AG04450 (cell line): ENCODE measurements around the gene EPN1. TPM values are rescaled to one million over a fixed set of nuclear protein-coding genes. Genes with fewer than 3 reads are reported as not detected.

Source experiments
- CTCF ChIA-PET: fragments of 300-600, 350-600 bp; formaldehyde crosslinking; extraction: SDS; loops from one replicate; lab custom pipeline; 2022; ENCODE audit warnings: antibody characterized with exemption, inconsistent platforms; lab: Charles Lee
- POLR2A ChIA-PET: fragments of 350-600 bp; formaldehyde crosslinking; extraction: SDS; loops from one replicate; lab custom pipeline; 2021; ENCODE audit warnings: antibody characterized with exemption, inconsistent platforms; lab: Yijun Ruan, JAX
- DNase-seq: peaks from one replicate; pipeline ENCODE4 v3.0.0-alpha.2; 2011; ENCODE audit warnings: low read depth, low spot score
- H3K27ac ChIP-seq: one replicate; pipeline ENCODE4 v1.5.1; 2012; ENCODE audit warnings: low read depth, low read length, control low read depth
- H3K27me3 ChIP-seq: one replicate; pipeline ENCODE4 v1.6.0; 2012; ENCODE audit warnings: low read length; ENCODE audit not compliant: control insufficient read depth, insufficient read depth
- H3K4me3 ChIP-seq: 2 replicates; pipeline ENCODE4 v1.5.1; 2011; ENCODE audit warnings: mild to moderate bottlenecking, low read depth, low read length, control low read depth
- H3K9me3 ChIP-seq: 2 replicates; pipeline ENCODE4 v1.5.1; 2012; ENCODE audit warnings: low read length; ENCODE audit not compliant: control insufficient read depth, insufficient read depth
- CTCF ChIP-seq: IDR thresholded peaks from 2 replicates; pipeline ENCODE4 v1.5.1; 2011; ENCODE audit warnings: low read depth, low read length, control low read depth, inconsistent platforms
- polyA plus RNA-seq: library from polyadenylated mRNA; depleted of rRNA; stranded (reverse); fragments of >200 nt; gene quantifications from 2 replicates; pipeline ENCODE4 v1.2.3, GENCODE V29; 2011

Gene EPN1
- polyA plus RNA-seq, 1 experiment: 32.1 TPM

GRCh38 chr19:55645512-55645881, 29.5 kb upstream of the EPN1 start:
- CTCF ChIA-PET: interaction anchor here (0.7 to 2.1 kb wide), 4 partner anchors 9 to 178 kb away, joined by 3 to 6 read pairs (median 4); no protein-coding TSS in a partner anchor
- POLR2A ChIA-PET: interaction anchor here (0.7 to 1.7 kb wide), 2 partner anchors 13 to 104 kb away, joined by 3 read pairs; no protein-coding TSS in a partner anchor
- no peaks in the 10 kb centered on the region; the same call in 1 of the 2 replicates for H3K9me3 ChIP-seq
- no peaks in the 10 kb centered on the region for H3K27me3 ChIP-seq
- no peak for DNase-seq
- no peak overlapping the region for H3K4me3 ChIP-seq
- TF ChIP-seq CTCF: no peak
- H3K27ac ChIP-seq: no peak overlapping the region

- H3K4me3 ChIP-seq: peak overlapping the region; percentile 79
- TF ChIP-seq CTCF: no peak
- DNase-seq: no peak
- peak overlapping the region; percentile 2 for H3K27ac ChIP-seq
- no peaks in the 10 kb centered on the region; the same call in 1 of the 2 replicates for H3K9me3 ChIP-seq
- ChIA-PET CTCF (interaction anchor here (1.0 to 2.1 kb wide), 4 partner anchors 8 to 179 kb away, joined by 4 to 8 read pairs (median 6); no protein-coding TSS in a partner anchor), POLR2A (interaction anchor here (0.8 to 1.0 kb wide), 2 partner anchors 11 to 12 kb away, joined by 3 read pairs; no protein-coding TSS in a partner anchor)
- no peaks in the 10 kb centered on the region for H3K27me3 ChIP-seq
Observed at GRCh38 chr19:55646889-55647731, 27.9 kb upstream of the EPN1 start.

GRCh38 chr19:55647732-55648584, 27.1 kb upstream of the EPN1 start, which contains the start of gene CCDC106:
Gene CCDC106 (plus strand): TSS chr19:55648212. CDS start chr19:55649047, 835 bp downstream.
- TF ChIP-seq CTCF: no peak
- CTCF ChIA-PET: interaction anchor here (1.0 to 1.5 kb wide), 3 partner anchors 9 to 17 kb away, joined by 4 to 8 read pairs (median 6); no protein-coding TSS in a partner anchor
- Histone ChIP-seq H3K9me3 (no peaks in the 10 kb centered on the region; the same call in 1 of the 2 replicates), H3K4me3 (peak within 1 kb of the TSS; percentile 79), H3K27ac (peak within 1 kb of the TSS; percentile 31), H3K27me3 (no peaks in the 10 kb centered on the region)
- POLR2A ChIA-PET: interaction anchor here (0.8 to 1.0 kb wide), 2 partner anchors 12 to 13 kb away, joined by 3 read pairs; no protein-coding TSS in a partner anchor
- DNase-seq: no peak

- Histone ChIP-seq H3K27me3 (no peaks in the 10 kb centered on the region), H3K9me3 (no peaks in the 10 kb centered on the region; the same call in 1 of the 2 replicates), H3K4me3 (peak overlapping the region; percentile 79), H3K27ac (no peak overlapping the region)
- POLR2A ChIA-PET: interaction anchor here (0.6 kb wide), 1 partner anchor 20 kb away, joined by 6 read pairs; no protein-coding TSS in a partner anchor
- TF ChIP-seq CTCF: no peak
- DNase-seq: no peak
- CTCF ChIA-PET: interaction anchor here (0.6 kb wide), 1 partner anchor 1198 kb away, joined by 3 read pairs; no protein-coding TSS in a partner anchor
Observed at GRCh38 chr19:55648585-55649267, 26.3 kb upstream of the EPN1 start.
